Measurements from ENCODE around the gene ZNF284. TPM values are rescaled to one million over a fixed set of nuclear protein-coding genes. Genes with fewer than 3 reads are reported as not detected.
A peak's percentile ranks its signal among the peaks of the same experiment; 100 is the strongest.

ZNF284 gene
- 1 to 10 TPM; 2.3 to 2.5 TPM for total RNA-seq
- long read RNA-seq, donor 1: 0 reads
- long read RNA-seq, donor 2: 0 reads

- peak; percentile 88 for DNase-seq (ENCODE audit: low spot score)
- intact Hi-C loops (cut with DNase I): no loop called here
Measured at GRCh38 chr19:44071824-44072542, at the start of gene ZNF284. Gene ZNF284, plus strand, starts transcription at chr19:44072159. Its CDS starts 4,231 bp downstream, at chr19:44076390.

DNA sequence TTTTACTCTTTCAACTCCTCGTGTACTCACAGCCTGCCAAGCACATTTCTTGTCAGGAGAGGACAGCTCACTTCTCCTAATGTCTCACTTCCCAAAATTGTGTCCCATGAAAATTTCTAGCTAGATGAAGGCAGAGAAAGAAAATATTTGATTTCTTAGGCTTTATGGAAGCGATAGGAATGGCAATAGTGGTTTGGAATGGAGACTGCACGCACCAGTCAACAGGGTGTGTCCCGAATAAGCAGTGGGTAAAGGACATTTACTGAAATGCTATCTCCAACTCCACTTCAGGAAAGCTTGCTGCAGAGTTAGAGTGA, 47.1 kb upstream of the ZNF284 start:
- DNase-seq (ENCODE audit: low spot score): no peak
- intact Hi-C loops (cut with DNase I): loop anchor here in 1 of 2 donors (10.0 kb wide), 1 partner anchor 60 kb away; no protein-coding TSS in a partner anchor

- intact Hi-C loops (cut with DNase I): loop anchor here in 1 of 2 donors (10.0 kb wide), 1 partner anchor 59 kb away; no protein-coding TSS in a partner anchor
- peak; percentile 94 for DNase-seq (ENCODE audit: low spot score)
Measured at GRCh38 chr19:44025217-44025936, 46.6 kb upstream of the ZNF284 start, which contains the start of gene ZNF222. Gene ZNF222, plus strand, starts transcription at chr19:44025379. Its CDS starts 58 bp downstream, at chr19:44025437.

- DNase-seq (ENCODE audit: low spot score): no peak
- intact Hi-C loops (cut with DNase I): loop anchor here in 1 of 2 donors (10.0 kb wide), 1 partner anchor 58 kb away; no protein-coding TSS in a partner anchor
Measured at GRCh38 chr19:44026622-44027021, 45.3 kb upstream of the ZNF284 start.

GRCh38 chr19:44032001-44032610, 39.9 kb upstream of the ZNF284 start:
- intact Hi-C loops (cut with DNase I): no loop called here
- no peak for DNase-seq (ENCODE audit: low spot score)

GRCh38 chr19:44042147-44042546, 29.8 kb upstream of the ZNF284 start:
- intact Hi-C loops (cut with DNase I): no loop called here

DNA sequence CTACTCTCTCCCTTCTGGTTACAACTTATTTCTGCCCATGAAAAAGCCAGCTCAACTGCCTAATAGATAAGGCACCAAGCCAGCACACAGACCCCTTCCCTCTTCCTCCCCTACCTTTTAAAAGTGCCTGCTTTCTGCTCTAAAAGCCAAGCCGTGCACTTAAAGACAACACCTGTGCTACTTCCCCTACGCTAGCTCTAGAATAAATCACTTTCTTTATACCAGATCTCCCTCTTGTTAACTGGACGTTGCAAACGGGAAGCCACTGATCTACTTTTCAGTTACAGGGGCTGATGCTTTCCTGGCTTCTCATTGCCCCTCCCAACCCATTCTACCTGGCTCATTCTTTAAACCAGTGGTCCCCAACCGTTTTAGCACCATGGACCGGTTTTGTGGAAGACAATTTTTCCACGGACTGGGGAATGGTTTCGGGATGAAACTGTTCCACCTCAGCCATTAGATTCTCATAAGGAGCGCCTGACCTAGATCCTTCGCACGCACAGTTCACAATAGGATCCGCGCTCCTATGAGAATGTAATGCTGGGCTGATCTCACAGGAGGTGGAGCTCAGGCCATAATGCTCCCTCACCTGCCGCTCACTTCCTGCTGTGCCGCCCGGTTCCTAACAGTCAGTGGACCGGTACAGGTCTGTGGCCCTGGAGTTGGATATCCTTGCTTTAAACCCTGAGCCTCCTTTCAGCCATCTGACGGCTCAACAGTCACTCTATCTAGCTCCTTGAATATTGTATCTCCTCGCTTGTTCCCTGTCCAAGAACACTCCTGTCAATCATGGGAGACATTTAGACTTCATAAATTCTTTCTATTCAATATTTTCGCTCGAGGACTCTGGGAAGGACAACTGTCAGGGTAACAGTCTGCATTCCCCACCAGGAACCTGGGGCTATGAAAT, 21.0 kb upstream of the ZNF284 start:
- DNase-seq (ENCODE audit: low spot score): no peak
- intact Hi-C loops (cut with DNase I): loop anchor here in 1 of 2 donors (10.0 kb wide), 1 partner anchor 64 kb away; the partner anchor contains the start of gene ZNF225

More at GRCh38 chr19:44042147-44042546, 29.8 kb upstream of the ZNF284 start:
- no peak for DNase-seq (ENCODE audit: low spot score)

GRCh38 chr19:44051650-44052402, 20.1 kb upstream of the ZNF284 start, which contains the start of gene ZNF223:
Gene ZNF223, plus strand, starts transcription at chr19:44052036. Its CDS starts 3,141 bp downstream, at chr19:44055177.
- intact Hi-C loops (cut with DNase I): loop anchor here in 1 of 2 donors (10.0 kb wide), 1 partner anchor 63 kb away; the partner anchor contains the start of gene ZNF225
- peak; percentile 98 for DNase-seq (ENCODE audit: low spot score)

GRCh38 chr19:44055870-44056269, 16.1 kb upstream of the ZNF284 start:
- no peak for DNase-seq (ENCODE audit: low spot score)
- intact Hi-C loops (cut with DNase I): loop anchor here in 1 of 2 donors (10.0 kb wide), 1 partner anchor 59 kb away; the partner anchor contains the start of gene ZNF225

DNA sequence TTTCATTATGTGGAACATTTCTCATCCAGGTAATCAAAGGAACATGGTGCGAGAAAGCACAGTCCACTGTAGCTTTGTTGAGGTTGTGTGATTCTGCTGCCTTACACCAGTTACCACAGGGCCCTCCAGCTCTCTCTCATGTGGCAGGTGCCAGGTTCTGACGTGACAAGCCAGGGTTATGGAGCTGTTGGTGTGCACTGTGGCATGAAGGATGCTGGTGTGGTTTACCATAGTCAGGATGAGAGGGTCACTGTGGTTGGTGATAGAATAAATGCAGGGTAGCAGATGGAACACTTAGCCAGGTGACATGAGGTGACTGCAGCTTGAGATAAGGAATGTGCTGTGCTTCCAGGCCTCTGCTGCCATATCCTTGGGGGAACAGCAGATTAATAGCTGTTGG, 12.7 kb upstream of the ZNF284 start:
- intact Hi-C loops (cut with DNase I): loop anchor here in 1 of 2 donors (10.0 kb wide), 1 partner anchor 56 kb away; the partner anchor contains the start of gene ZNF225
- no peak for DNase-seq (ENCODE audit: low spot score)

GRCh38 chr19:44061038-44061437, 10.9 kb upstream of the ZNF284 start:
- DNase-seq (ENCODE audit: low spot score): no peak
- intact Hi-C loops (cut with DNase I): no loop called here

GRCh38 chr19:44066305-44066704, 5.7 kb upstream of the ZNF284 start:
- intact Hi-C loops (cut with DNase I): no loop called here
- DNase-seq (ENCODE audit: low spot score): no peak

- intact Hi-C loops (cut with DNase I): no loop called here
- no peak for DNase-seq (ENCODE audit: low spot score)
Measured at GRCh38 chr19:44069415-44069814, 2.5 kb upstream of the ZNF284 start.

GRCh38 chr19:44072543-44073401, 813 bp downstream of the ZNF284 start:
- intact Hi-C loops (cut with DNase I): no loop called here
- DNase-seq (ENCODE audit: low spot score): no peak

- DNase-seq (ENCODE audit: low spot score): no peak
- intact Hi-C loops (cut with DNase I): no loop called here
Measured at GRCh38 chr19:44076325-44076724, 4.4 kb downstream of the ZNF284 start.

GRCh38 chr19:44092108-44092507, 20.1 kb downstream of the ZNF284 start:
- no peak for DNase-seq (ENCODE audit: low spot score)
- intact Hi-C loops (cut with DNase I): no loop called here
